Tibial nerve (tissue), 4 donors: ENCODE results near the gene NANOS1.

Experiments
- CTCF ChIP-seq, 5 experiments: fragments of 200-600 bp in 3 of 5; fragments of 450-650 bp in 2 of 5; sonication (generic) in 3 of 5; IDR thresholded peaks; one replicate each; pipeline ENCODE4 v1.5.1; 2016 to 2019; ENCODE audit warnings: antibody characterized with exemption in 5 of 5, mild to moderate bottlenecking in 3 of 5, moderate library complexity in 2 of 5
- EP300 ChIP-seq, 2 donors: sonication (generic); formaldehyde crosslinking; IDR thresholded peaks; one replicate each; pipeline ENCODE4 v1.6.1; 2017; ENCODE audit warnings: antibody characterized with exemption in 2 of 2, mild to moderate bottlenecking in 1 of 2

- TF ChIP-seq CTCF (IDR thresholded peaks at IDR 0.05): no peak
- no peak for TF ChIP-seq EP300 (IDR thresholded peaks at IDR 0.05)
Measured at GRCh38 chr10:119059557-119059956, 30.0 kb downstream of the NANOS1 start.
